GDM1 (cell line): ENCODE data around the gene AKAP8.
A peak's percentile ranks its signal among the peaks of the same experiment; 100 is the strongest.
"Not testable (repeated sequence)": the region's sequence is repeated elsewhere in the genome, so short reads cannot be mapped to it uniquely, and the experiment has no call there.

ENCODE experiments used
- DNase-seq: peaks from one replicate; lab custom pipeline; 2025; lab: John Stamatoyannopoulos, UW

The AKAP8 gene

GRCh38 chr19:15379083-15379998 lies at the start of gene AKAP8:
Gene AKAP8 (minus strand): TSS chr19:15379787. CDS start chr19:15379731, 56 bp downstream.
- peak; percentile 99 for DNase-seq

DNA sequence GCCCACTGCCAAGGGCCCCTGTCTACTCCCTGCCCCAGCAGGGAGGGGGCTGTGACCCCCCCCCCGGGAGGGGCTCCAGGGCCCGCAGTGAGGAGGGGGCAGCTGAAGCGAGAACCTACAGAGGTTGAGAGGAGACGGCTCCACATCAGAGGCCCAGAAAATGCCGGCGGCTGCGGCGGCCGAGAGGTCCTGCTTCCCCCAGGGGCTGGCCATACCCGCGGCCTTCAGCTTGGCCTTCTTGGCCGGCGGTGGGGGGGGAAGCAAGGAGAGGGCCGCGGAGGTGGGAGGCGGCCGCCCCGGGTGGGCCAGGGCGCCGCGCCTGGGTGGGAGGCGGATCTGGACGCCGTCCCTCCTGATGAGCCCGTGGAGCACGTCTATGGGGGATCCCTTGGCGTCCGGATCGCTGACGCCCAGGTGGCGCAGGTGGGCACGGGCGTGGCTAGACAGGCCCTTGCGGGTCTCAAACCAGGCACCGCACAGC lies 48.4 kb upstream of the AKAP8 start:
- DNase-seq: no peak

DNA sequence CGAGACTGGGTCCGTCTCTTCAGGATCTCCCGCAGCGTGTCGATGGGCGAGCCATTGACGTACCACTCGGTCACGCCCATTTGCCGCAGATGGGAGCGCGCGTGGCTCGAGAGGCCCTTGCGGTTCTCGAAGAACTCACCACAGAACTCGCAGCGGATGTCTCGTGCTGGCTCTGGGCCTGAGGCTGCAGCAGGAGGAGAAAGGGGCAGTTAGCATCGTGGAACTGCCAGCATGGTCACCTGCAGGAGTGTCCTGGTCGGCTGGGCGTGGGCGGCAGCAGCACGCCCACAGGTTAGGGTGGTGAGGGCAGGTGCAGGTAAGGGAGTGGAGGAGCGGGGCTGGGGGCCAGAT lies 47.7 kb upstream of the AKAP8 start:
- DNase-seq: no peak

DNA sequence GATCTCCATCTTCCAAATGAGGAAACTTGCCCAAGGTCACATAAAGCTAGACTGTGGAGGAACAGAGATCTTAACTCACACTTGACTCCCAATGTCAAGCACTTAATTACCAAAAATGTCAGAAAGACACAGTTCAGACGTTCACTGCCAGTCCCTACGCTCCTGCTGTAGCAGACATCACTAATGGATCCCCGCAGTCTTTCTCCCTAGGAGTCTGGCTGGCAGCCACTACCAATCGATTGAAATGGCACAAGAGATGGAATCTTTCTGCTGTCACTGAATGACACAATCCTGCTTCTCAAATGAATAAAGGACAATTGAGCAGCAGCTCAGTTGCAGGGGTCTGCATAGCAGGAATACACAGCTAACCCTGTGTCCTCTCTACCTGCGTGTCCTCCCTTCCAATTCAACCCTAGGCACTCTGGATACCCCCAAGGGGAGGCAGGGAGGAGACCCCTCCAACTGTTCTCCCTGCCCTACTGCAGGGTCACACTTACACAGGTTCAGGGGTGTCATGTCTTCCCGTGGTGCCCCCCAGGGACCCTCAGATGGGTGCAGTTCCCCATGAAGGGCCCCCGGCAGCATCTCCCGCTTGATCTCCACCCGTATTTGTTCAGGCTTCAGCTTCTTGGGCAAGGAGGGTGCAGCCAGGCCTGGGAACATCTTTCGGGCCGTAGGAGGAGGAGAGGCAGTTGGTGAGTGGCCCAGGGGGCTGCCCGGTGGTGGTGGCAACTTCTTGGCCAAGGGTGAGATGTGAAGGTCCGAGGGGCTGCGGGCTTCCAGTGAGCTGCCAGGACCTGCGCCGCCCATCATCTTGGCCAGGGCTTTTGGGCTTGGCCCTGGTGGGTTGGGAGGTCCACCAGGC lies 47.1 kb upstream of the AKAP8 start:
- no peak for DNase-seq

- no peak for DNase-seq
These were observed 45.8 kb upstream of the AKAP8 start for GRCh38 chr19:15425321-15425950.

GRCh38 chr19:15424692-15425272 lies 45.2 kb upstream of the AKAP8 start:
- no peak for DNase-seq

DNA sequence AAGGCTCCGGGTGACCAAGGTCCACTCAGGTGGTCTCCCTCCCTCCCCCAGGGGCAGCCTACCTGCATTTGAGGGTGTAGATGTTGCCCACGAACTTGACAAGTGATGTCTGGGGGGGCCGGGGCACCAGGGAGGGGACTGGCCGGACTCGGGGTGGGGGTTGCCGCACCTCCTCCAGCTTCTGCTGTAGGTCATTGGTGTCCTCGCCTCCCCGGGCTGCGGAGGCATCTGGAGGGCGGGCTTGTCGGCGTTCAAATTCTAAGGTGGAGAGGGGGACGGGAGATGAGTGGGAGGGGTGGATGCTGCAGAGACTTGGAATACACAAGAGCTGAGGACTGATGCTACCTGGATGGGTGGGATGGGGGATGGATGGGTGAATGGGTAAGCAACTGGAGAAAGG lies 44.5 kb upstream of the AKAP8 start:
- DNase-seq: no peak

DNA sequence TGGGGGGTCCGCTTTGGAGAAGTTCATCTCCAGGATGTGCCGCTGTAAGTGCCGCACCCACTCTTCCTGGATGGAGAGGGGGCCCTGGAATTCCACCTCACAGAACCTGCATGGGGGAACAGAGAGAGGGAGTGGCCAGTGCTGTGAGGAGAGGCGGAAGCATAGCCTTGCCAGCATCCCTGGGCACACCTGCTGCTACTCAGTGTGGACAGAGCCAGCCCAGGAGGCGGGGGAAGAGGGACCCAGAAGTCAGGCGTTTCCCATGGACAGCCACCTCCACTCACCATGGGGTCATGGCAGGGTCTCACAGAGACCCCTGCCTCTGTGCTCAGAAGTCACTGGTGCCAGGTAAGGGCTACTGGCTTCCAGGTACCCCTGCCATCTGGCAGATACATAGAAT lies 43.5 kb upstream of the AKAP8 start:
- no peak for DNase-seq

DNA sequence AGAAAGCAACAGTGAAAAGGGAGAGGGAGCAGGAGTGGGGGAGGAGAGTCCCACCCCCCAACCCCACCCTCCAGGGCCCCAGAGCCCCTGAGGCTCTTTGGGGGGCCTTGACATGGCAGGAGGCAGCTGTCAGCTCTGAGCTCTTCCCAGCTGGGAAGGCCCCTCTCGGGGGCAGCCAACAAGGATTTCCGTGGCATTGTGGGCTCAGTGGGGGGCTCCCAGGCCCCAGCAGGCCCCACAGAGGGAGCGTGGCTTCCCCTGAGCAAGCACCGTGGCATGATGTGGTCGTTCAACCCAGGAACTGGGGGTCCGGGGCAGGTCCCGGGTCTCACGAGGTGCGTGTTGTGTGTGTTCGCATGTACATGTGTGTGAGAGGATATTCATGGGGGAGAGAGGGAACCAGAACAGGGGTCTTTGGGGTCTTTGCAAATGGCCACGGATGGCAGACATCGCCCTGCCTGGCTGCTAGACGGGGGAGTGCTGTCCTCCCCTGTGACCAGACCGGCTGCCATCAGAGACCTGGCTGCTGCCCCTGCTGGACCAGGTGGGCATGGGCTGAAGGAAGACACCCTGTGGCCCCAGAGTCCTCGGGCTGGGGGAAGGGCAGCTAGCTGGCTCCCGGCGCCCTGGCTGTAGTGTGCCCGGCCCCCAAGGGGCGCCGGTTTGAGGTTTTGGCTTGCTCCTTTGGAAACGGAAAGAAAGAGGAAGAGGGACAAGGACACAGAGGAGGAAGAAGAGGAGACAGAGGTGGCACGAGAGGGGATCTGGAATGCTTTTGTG lies 42.9 kb upstream of the AKAP8 start:
- DNase-seq: no peak

GRCh38 chr19:15421721-15422260 lies 42.2 kb upstream of the AKAP8 start:
- DNase-seq: no peak

GRCh38 chr19:15421136-15421695 lies 41.6 kb upstream of the AKAP8 start:
- DNase-seq: no peak

- DNase-seq: no peak
These were observed 39.9 kb upstream of the AKAP8 start for GRCh38 chr19:15419413-15420025.

- DNase-seq: peak; percentile 99
These were observed 39.2 kb upstream of the AKAP8 start, which contains the start of gene AKAP8L for GRCh38 chr19:15418579-15419412. Gene AKAP8L (minus strand): TSS chr19:15418988. CDS start chr19:15418923, 65 bp downstream.

GRCh38 chr19:15418231-15418578 lies 38.6 kb upstream of the AKAP8 start:
- no peak for DNase-seq

DNA sequence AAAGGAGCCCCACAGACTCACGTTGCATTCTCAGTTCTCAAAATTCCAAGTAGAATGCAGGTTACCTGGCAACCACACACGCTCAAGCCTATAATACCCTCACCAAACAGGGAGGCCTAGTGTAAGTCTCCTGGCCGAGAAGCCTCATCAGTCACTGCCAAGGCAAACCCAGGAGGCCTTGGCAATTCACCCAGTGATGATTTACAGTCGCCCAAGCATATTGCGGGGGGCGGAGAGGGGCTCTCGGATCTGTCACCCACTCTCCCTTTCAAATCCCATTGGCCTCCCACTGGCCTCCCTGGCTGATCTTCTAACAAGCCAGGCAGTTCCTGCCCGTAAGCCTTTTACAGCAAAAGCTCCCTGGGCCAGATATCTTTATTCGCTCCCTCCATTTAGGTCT lies 38.1 kb upstream of the AKAP8 start:
- DNase-seq: no peak

DNA sequence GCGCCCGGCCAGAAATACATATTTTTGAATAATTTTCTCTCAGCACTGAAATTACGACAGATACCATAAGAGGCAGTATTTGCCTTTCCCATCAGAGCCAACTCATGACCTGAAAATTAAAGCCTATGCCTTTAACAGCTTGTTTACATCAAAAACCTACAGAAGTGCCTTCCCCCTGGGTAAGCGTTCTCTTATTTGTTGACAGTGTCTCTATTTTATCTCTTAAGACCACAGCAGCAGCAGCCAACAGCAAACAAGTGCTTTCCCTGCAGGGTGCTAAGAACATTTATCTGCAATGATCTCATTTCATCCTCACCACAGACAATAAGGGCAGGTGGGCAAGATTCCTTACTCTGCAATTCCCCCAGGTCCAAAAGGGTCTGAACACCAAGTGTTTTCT lies 33.2 kb upstream of the AKAP8 start:
- DNase-seq: no peak

- DNase-seq: not testable (repeated sequence)
These were observed 31.8 kb upstream of the AKAP8 start for GRCh38 chr19:15411351-15411750.

DNA sequence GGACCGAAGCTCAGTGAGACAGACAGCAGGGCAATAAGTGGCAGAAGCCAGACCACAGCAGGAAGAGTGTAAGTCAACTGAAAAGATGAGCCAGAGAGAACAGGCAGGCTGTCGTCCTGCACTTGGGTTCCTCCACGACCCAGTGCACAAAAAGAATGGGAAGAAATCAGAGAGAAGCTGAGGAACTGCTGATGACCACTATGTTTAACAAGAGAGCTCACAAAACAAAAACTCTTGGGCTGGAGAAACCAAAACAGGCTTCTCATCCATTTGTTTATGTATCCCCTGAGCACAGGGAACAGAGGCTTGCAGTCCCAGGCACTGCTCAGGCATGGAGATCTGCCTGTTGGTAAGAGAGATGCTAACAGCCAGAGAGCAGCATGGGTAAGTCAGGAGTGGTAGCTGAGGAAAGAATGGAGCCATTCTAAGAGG lies 25.2 kb upstream of the AKAP8 start:
- no peak for DNase-seq

DNA sequence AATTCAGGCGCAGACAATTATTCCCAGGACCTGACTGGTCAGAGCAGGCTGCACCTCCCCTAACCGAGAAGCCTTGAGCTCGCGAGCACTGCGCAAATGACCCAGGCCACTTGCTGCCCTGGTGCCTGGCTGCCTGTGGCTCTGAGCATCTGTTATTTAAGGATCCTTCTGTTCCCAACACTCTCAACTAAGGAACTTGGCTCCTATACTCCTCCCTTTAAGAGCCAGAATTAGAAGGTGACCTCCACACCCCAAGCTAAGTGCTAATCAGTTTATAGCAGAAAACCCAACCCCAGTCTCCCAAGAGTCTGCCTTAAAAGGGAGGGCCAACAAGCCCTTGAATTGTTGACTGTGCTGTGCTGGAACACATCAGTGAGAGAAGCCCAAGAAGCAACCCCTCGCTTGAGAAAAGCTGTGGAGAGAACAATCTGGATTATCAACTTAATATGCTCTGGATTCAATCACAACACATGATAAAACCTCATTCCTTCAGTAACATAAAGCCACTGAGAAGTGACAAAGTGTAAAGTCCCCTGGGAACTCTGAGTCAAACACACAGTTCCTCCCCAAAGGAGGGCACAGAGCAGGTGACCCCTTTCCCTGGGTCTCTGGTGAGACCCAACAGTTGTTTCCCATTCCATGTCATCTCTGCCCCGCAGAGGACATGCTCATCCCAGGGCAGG lies 24.7 kb upstream of the AKAP8 start:
- DNase-seq: no peak
